ENCODE data around the gene TMEM35B. TPM values are rescaled to one million over a fixed set of nuclear protein-coding genes. Genes with fewer than 3 reads are reported as not detected.
A peak's percentile ranks its signal among the peaks of the same experiment; 100 is the strongest.

TMEM35B gene
- total RNA-seq, 3 donors from 2014 or later (not counting 1 experiment from before 2014, with no cell fraction given) = 4.1 to 18.5 (median 10.5) TPM

DNA sequence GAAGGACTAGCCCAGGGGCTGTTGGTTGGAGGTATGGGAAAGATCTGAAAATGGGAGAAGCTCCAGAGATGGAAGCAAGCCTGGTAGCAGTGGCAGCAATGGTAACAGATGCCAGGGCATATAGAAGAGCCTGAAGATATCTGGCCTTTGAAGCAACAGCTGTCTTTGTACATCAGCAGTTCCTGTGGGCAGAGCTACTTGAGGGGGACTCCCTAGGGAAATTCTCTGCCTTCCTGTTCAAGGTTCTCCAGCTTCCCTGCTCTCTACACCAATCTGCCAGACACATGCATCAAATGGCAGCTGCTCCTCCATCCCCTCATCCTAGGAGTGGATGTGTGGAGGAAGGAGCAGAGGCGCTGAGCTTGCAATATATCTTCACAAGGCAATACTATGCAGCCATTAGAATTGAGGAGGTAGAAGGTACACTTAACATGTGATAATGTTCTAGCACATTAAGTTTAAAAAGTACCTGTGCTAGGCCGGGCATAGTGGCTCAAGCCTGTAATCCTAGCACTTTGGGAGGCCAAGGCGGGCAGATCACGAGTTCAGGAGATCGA is 2.2 kb downstream of the TMEM35B start:
- TF ChIP-seq, protein P1, sequence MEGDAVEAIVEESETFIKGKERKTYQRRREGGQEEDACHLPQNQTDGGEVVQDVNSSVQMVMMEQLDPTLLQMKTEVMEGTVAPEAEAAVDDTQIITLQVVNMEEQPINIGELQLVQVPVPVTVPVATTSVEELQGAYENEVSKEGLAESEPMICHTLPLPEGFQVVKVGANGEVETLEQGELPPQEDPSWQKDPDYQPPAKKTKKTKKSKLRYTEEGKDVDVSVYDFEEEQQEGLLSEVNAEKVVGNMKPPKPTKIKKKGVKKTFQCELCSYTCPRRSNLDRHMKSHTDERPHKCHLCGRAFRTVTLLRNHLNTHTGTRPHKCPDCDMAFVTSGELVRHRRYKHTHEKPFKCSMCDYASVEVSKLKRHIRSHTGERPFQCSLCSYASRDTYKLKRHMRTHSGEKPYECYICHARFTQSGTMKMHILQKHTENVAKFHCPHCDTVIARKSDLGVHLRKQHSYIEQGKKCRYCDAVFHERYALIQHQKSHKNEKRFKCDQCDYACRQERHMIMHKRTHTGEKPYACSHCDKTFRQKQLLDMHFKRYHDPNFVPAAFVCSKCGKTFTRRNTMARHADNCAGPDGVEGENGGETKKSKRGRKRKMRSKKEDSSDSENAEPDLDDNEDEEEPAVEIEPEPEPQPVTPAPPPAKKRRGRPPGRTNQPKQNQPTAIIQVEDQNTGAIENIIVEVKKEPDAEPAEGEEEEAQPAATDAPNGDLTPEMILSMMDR (IDR thresholded peaks at IDR 0.05) = no peak
- intact Hi-C loops (cut with micrococcal nuclease) = no loop called here
- Histone ChIP-seq H3K4me1 (ENCODE audit: control insufficient read depth, insufficient read depth, low read length) (peaks cover 29% of the 10 kb centered on the region), H3K4me3 (ENCODE audit: low read length) (no peak overlapping the region), H3K36me3 (ENCODE audit: control insufficient read depth, insufficient read depth, low read length) (peaks cover 9% of the 10 kb centered on the region), H3K9me3 (ENCODE audit: control insufficient read depth, insufficient read depth, low read length) (no peaks in the 10 kb centered on the region), H3K27ac (ENCODE audit: low read length) (no peak overlapping the region), H3K27me3 (ENCODE audit: control insufficient read depth, insufficient read depth, low read length) (no peaks in the 10 kb centered on the region)
- Mint-ChIP-seq H3K36me3 (no peaks in the 10 kb centered on the region), H3K27me3 (ENCODE audit: low read depth in 2 of 2) (no peaks in the 10 kb centered on the region), H3K9me3 (no peaks in the 10 kb centered on the region), H3K4me1 (peaks cover 27 to 57% of the 10 kb centered on the region in 2 donors), H3K27ac (no peak overlapping the region), H3K4me3 (peak overlapping the region; percentile 49)
- ATAC-seq (no peak), DNase-seq (peak in 1 of 2 donors; percentile 9)
- 97% methylated on average over 5 of the region's 5 CpGs for WGBS (ENCODE audit: insufficient coverage)

DNA sequence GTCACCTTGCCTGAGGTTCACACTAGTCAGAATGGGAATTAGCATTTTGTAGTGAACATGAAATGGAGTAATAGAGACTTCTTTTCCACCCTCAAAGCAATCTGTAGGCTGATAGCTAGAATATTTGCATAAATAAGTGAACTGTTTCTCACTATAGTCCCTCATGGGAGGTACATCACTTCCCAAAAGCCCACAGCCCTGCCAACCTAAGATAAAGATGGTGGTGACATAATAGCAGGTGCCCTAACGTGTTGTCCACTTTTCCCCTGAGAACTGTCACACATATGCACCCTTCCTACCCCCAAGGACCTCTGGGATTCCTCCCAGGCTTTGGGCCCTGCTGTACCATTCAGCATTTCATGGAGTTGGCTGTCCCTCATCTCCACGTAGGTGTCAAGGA is 4.4 kb downstream of the TMEM35B start:
- intact Hi-C loops (cut with micrococcal nuclease) = no loop called here
- no peaks in the 10 kb centered on the region for H3K9me3 ChIP-seq (ENCODE audit: control insufficient read depth, insufficient read depth, low read length)
- no peaks in the 10 kb centered on the region for H3K9me3 Mint-ChIP-seq
- peaks cover 19% of the 10 kb centered on the region for H3K36me3 ChIP-seq (ENCODE audit: control insufficient read depth, insufficient read depth, low read length)
- H3K4me3 ChIP-seq (ENCODE audit: low read length) = no peak overlapping the region
- H3K4me3 Mint-ChIP-seq = no peak overlapping the region
- no peak for ATAC-seq
- H3K27ac Mint-ChIP-seq = peak overlapping the region; percentile 21 to 59
- no peaks in the 10 kb centered on the region for H3K27me3 ChIP-seq (ENCODE audit: control insufficient read depth, insufficient read depth, low read length)
- DNase-seq = no peak
- no peaks in the 10 kb centered on the region for H3K27me3 Mint-ChIP-seq (ENCODE audit: low read depth in 2 of 2)
- no peak overlapping the region for H3K27ac ChIP-seq (ENCODE audit: low read length)
- peaks cover 27 to 64% of the 10 kb centered on the region in 2 donors for H3K4me1 Mint-ChIP-seq
- no peaks in the 10 kb centered on the region for H3K36me3 Mint-ChIP-seq
- WGBS (ENCODE audit: insufficient coverage) = 75% methylated on average over 2 of the region's 2 CpGs
- TF ChIP-seq, protein P1 (IDR thresholded peaks at IDR 0.05) = no peak
- H3K4me1 ChIP-seq (ENCODE audit: control insufficient read depth, insufficient read depth, low read length) = peaks cover 27% of the 10 kb centered on the region

DNA sequence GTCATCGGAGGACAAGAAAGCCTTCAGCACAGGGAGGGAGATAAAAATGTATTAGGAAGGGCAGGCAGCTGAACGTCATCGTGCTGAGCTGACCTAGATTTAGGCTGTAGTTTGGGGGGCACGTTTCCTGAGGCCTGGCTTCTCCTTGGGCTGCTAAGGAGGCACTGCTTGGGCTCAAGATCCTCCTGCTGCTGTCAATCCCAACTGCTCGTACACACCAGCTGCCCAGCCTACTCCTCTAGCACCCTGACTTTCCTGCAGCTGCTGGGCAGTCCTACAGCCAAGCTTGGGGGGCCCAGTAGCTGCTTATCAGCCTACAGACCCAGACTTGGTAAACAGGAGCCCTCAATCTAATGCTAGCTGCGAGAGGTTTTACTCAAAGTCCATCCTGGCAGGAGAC is 6.2 kb downstream of the TMEM35B start:
- Histone ChIP-seq H3K4me1 (ENCODE audit: control insufficient read depth, insufficient read depth, low read length) (peaks cover 14% of the 10 kb centered on the region), H3K27me3 (ENCODE audit: control insufficient read depth, insufficient read depth, low read length) (no peaks in the 10 kb centered on the region), H3K27ac (ENCODE audit: low read length) (no peak overlapping the region), H3K9me3 (ENCODE audit: control insufficient read depth, insufficient read depth, low read length) (no peaks in the 10 kb centered on the region), H3K36me3 (ENCODE audit: control insufficient read depth, insufficient read depth, low read length) (peaks cover 19% of the 10 kb centered on the region), H3K4me3 (ENCODE audit: low read length) (no peak overlapping the region)
- H3K4me3 Mint-ChIP-seq = no peak overlapping the region
- ATAC-seq (no peak), DNase-seq (no peak)
- H3K4me1 Mint-ChIP-seq = peaks cover 21 to 55% of the 10 kb centered on the region in 2 donors
- intact Hi-C loops (cut with micrococcal nuclease) = no loop called here
- H3K27me3 Mint-ChIP-seq (ENCODE audit: low read depth in 2 of 2) = no peaks in the 10 kb centered on the region
- H3K36me3 Mint-ChIP-seq = no peaks in the 10 kb centered on the region
- 72% methylated on average over 6 of the region's 6 CpGs for WGBS (ENCODE audit: insufficient coverage)
- H3K9me3 Mint-ChIP-seq = no peaks in the 10 kb centered on the region
- H3K27ac Mint-ChIP-seq = peak overlapping the region in 1 of 2 donors; percentile 74
- TF ChIP-seq, protein P1 (IDR thresholded peaks at IDR 0.05) = no peak

DNA sequence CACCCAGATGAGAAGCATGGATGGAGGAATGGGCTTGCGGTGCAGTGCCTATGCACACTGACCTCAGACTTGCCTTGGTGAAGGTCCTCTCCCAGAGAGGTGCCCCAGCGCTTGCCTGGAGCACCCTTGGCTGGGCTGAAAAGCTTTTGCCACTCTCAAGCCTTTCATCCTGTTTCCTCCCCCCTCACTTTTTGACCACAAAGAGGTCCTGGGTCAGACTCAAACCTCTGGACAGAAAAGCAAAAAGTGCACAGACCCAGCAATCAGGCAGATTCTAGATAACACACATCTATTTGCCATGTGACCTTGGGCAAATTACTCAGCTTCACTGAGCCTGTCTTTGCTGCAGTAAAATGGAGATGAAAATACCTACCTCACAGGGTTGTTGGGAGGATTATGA is 7.3 kb downstream of the TMEM35B start:
- Histone ChIP-seq H3K36me3 (ENCODE audit: control insufficient read depth, insufficient read depth, low read length) (peaks cover 19% of the 10 kb centered on the region), H3K9me3 (ENCODE audit: control insufficient read depth, insufficient read depth, low read length) (no peaks in the 10 kb centered on the region), H3K27ac (ENCODE audit: low read length) (no peak overlapping the region), H3K4me1 (ENCODE audit: control insufficient read depth, insufficient read depth, low read length) (peaks cover 5% of the 10 kb centered on the region), H3K27me3 (ENCODE audit: control insufficient read depth, insufficient read depth, low read length) (no peaks in the 10 kb centered on the region), H3K4me3 (ENCODE audit: low read length) (no peak overlapping the region)
- intact Hi-C loops (cut with micrococcal nuclease) = no loop called here
- no peaks in the 10 kb centered on the region for H3K9me3 Mint-ChIP-seq
- H3K4me3 Mint-ChIP-seq = no peak overlapping the region
- ATAC-seq = no peak
- H3K27me3 Mint-ChIP-seq (ENCODE audit: low read depth in 2 of 2) = no peaks in the 10 kb centered on the region
- 67% methylated on average over 2 of the region's 2 CpGs for WGBS (ENCODE audit: insufficient coverage)
- no peak for DNase-seq
- peaks cover 16 to 45% of the 10 kb centered on the region in 2 donors for H3K4me1 Mint-ChIP-seq
- no peaks in the 10 kb centered on the region for H3K36me3 Mint-ChIP-seq
- H3K27ac Mint-ChIP-seq = peak overlapping the region; percentile 58 to 74
- TF ChIP-seq, protein P1 (IDR thresholded peaks at IDR 0.05) = no peak
